ENCODE results near the gene TMTC1.
"Not testable (repeated sequence)": the region's sequence is repeated elsewhere in the genome, so short reads cannot be mapped to it uniquely, and the experiment has no call there.

Gene TMTC1

DNA sequence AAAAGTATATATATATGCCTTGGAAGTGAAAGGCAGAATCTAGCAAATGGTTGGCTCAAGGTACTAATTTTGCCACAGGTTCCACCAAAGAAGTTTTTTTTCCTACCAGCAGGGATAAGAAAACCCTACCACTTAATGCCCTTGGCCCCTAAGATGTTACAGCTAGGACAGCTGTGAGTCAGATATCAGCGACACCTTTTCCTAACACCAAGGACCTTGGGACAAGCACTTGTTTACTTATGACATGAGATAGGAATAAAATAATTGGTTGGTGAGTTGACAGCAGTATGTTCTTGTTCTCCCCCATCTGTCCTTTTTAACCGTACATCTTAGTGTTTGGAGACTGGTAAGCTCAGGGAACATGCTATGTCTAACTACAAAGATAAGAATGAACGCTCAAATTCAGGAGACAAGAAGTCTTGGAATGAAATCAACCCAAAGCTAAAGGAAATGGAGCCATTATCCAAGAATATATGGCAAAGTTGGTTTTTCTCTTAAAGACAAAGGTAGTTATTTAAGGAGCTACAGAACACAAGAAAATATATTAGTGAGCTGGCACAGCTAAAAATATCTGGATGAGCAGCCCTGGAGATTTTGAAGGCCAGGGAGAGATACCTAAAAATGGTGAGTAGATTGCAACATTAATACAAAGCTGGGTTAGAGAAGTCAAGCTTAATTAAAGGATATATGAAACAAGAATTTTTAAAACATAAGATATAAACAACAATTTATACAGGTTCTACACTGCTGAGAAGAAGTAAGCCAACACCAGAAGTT is 126.8 kb downstream of the TMTC1 start:
- no peak for DNase-seq

DNA sequence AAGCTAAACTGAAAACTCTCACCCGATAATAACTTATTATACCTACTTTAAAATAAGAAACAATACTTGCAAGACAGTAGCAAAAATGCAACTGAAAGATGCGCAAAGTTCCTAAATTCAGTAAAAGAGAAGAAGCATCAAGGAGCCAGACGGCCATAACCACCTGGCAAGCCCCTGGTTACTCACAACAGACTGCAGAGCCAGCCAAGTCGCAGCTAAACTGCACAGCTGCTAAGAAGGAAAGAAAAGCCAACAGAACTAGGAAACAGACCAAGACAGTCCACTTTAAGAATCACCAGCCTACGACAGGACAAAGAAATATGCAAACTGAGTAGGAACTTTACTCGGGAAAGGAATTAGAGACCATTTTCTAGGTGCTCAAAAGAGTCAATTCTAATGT is 127.9 kb downstream of the TMTC1 start:
- DNase-seq, result no peak

DNA sequence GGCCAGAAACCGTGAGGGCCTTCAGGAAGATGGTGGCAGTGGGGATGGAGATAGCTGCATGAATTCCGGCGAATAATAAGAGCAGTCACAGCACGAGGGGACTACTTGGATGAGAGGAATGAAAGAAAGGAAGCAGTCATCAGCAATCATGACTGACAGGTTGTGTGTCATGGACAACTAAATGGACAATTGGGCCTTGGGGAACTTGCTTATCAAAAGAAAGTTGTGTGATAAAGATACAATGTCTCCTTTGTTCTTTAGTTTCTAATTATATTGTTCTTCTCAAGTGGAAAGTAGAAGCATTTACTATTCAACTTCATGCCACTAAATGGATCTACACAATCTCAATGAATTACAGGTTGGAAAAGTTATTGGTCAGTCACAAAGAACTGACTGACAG is 130.5 kb downstream of the TMTC1 start:
- no peak for DNase-seq

DNA sequence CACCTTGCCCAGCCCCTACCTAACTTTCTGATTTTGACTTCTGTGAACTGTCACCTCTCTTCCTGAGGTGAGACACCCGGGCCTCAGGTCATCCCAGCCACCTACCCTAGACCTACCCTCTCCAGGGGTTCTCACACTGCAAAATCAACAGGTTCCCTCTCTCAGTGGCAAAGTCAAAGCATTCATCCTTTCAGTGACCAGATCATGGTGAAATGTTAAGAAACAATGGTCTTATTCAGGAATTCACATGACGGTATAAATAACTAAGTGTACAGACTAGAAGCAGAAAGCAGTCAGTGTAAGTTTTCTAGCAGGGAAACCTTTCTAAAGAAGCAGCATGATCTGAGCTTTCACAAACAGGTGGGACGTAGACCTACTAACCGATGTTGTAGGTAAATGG is 133.4 kb downstream of the TMTC1 start:
- DNase-seq, result no peak

DNA sequence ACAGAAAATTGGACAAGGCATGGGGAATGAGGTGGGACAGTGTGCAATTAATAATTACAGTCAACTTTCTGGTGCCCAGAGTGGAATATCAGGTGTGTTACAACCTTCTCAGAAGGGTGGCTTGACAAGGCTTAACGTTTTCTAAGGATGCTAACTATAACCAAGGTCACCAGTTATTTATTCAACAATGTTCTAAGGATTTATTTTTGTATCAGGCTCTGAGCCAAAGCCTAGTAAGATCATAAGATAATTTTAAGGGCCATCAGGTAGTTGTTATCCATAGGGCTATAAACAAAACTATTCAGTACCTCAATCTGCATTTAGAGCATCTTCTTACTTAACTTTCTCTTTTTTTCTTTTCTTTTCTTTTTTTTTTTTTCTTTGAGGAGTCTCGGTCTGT is 134.0 kb downstream of the TMTC1 start:
- no peak for DNase-seq

DNA sequence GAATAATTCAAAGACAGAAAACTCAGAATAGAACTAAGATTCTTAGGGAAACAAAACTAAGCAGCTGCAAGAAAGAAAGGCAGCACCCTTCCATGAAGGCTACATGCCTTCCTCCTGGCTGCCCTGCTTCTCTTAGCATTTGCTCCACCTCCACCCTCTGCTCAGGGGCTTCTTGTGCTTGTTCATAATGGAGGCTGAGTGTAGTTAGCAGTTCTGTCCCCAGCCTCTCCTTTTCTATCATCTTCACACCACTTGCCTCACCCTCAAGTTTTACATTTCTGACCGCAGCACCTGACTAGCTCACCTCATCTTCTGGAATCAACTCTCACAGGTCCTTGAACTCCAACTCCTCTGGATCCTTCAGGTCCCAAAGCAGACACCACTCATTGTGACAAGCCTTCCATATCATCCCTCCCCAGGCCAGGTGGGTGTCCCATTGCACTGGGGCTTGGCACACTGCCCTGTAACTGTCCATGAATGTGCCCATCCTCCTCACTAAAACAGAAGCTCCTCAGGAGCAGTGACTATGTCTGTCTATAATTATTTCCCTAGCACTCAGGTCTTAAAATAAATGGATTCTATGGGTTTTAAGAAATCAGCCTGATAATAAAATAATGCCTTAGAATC is 139.1 kb downstream of the TMTC1 start:
- no peak for DNase-seq

DNA sequence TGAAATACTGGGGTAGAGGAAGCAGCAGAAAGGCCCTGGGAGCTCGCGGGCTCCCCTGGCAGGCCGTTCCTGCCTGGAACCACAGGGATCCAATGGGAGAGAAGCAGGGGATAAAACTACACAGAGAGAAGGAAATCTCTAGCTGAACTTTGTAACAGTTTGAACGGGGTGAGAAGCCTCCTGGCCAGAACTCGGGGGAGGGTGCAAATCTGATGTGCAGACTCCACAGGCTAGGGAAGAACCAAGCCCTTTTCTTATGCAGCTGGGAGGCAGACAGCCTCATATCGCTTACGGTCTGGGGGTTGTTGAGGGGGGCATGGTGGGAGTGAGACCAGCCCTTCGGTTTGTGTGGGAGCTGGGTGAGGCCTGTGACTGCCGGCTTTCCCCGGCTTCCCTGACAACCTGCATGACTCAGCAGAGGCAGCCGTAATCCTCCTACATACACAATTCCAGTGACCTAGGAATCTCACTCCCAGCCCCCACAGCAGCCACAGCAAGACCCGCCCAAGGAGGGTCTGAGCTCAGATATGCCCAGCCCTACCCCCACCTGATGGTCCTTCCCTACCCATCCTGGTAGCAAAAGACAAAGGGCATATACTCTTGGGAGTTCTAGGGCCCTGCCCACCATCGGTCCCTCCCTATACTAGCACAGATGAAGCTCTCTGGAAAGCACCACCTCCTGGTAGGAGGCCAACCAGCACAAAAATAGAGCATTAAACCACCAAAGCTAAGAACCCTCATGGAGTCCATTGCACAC is 143.0 kb downstream of the TMTC1 start:
- DNase-seq, result no peak

DNA sequence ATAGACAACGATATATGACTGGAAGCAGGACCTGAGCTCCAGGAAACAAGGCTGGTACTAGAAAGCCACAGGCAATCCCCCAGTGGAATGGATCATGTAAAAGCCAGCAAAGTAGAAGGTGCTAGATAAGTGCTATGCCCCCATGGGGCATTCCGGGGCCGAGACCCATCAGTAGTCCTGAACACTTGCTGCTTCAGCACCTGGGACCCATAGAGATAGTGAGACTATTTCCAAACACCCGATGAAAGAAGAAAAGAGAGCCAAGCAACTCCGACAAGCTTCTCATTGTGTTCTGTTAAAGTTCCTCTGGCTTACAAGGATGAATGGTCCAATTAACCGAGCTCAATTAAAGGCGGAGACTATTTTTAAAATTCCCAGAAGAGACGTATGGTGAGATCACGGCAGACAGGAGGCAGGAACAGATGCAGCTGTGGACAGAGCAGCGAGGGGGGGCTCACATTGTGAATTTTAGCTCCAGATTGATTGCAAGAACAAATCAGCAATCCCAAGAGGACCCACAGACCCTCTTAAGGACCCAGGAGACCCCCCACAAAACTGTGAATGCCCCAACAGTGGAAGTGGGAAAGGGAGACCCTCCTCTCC is 143.7 kb downstream of the TMTC1 start:
- DNase-seq, result no peak

DNA sequence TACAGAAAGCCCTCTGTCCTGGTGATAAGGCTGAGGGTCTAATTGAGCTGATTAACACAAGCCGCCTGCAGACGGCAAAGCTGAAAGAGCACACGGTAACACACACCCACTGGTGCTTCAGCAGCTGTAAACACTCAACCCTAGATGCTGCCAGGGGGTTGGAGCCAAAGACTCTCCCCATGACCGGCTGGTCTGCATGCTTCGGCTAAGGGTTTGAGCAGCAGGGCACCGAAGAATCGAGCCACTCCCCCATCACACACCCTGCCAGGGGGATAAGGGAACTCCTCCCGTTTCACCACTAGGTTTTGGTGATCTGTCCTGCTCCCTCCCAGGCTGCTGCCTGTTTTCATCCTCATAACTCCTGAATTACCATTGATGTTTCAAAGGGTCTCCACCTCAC is 145.2 kb downstream of the TMTC1 start:
- DNase-seq, result no peak

DNA sequence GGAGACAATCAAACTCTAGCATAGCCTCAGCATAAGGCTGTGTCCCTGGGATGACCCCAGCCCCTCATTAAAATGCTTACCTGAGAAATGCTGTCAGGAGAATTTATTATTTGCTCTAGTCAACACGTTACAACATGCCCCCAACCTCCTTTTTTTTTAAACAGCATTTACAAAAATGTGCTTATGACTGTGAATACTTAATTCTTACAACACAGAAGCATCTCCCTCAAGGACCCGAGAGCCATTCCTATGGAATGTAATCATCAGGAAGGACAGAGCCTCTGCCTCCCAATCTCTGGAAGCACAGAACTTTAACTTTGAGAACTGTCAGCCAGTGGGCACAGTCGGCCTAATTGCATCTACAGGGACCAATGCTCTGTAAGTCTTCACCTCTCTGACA is 149.7 kb downstream of the TMTC1 start:
- DNase-seq, result no peak

DNA sequence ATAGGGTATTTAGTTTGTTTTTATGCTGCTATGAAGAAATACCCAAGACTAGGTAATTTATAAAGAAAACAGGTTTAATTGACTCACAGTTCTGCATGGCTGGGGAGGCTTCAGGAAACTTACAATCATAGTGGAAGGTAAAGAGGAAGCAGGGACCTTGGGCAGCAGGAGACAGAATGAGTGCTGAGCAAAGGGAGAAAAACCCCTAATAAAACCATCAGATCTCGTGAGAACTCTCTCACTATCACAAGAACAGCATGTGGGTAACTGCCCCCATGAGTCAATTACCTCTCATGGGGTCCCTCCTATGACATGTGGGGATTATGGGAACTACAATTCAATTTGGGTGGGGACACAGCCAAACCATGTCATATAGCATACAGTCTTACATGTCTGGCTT is 153.6 kb downstream of the TMTC1 start:
- not testable (repeated sequence) for DNase-seq

DNA sequence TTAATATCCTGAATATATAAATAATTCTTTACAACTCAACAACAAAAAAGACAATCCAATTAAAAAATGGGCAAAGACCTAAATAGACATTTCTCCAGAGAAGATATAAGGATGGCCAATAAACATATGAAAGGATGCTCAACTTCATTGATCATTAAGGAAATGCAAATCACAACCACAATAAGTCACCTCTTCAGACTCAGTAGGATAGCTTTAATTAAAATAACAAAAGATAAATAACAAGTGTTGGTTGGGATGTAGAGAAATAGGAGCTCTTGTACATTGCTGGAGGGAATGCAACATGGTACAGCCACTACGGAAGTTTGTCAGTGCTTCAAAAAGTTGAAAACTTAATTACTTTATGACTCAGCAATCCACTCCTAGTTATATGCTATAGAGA is 156.5 kb downstream of the TMTC1 start:
- DNase-seq, result no peak

DNA sequence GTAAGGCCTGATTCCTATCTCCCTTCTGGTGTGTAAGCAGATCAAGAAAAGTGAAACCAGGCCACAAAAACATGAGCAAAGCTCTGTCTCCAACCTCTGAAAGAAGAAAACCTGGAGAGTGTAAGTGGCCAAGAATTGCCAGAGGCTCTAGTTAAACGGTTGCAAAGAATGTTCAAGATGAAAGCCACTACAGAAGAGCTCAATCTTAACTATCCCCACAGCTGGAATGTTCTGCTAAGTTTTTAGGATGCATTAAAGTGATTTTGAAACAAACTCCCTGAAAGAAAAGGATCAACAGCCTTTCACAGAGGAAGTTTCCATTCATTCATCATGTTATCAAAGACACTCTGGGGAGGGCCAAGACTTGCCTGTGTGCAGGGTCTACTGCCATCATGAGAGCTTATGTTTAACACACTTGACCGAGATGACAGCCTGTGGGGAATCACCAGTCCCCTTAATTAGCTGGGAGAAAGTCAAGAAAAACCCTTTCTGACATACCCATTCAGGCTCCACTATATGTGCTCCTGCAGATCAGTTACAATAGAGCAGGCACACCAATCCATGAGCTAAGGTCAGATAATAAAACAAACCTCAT is 158.3 kb downstream of the TMTC1 start:
- no peak for DNase-seq

DNA sequence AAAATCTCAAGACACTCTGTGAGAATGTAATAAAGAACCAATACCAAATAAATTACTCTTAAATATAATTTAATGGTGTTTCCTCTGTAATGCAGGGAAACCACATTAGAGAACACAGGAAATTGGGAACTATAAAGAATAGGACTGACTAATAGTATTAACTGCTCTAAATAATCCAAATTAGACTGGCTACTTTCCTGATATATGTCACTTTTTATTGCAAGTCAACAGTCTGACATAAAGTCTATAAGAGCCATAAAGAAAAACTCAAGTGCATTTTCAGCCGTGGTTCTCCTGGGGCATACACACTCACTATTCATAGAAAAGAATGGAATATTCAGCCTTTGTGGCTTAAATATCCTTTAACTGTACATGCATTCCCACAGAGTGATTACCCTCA is 161.5 kb downstream of the TMTC1 start:
- no peak for DNase-seq

DNA sequence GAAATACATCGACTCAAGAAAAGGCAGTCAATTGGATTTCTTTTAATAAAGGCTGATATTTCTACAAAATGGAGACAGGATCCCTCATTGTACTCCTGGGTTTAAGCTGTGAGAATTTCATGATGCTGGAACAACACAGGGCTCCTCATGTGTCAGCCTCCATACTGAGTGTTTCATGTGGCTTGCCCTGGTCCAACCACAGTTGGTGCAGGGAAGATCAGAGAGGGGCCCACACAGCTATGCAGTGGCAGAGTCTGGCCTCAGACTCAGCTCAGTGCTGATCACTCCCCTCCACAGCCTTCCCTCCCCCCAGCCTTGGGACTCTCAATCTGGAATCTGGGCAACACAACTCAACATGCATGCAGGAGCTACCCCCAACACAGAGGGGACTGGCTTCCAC is 163.7 kb downstream of the TMTC1 start:
- DNase-seq, result no peak

DNA sequence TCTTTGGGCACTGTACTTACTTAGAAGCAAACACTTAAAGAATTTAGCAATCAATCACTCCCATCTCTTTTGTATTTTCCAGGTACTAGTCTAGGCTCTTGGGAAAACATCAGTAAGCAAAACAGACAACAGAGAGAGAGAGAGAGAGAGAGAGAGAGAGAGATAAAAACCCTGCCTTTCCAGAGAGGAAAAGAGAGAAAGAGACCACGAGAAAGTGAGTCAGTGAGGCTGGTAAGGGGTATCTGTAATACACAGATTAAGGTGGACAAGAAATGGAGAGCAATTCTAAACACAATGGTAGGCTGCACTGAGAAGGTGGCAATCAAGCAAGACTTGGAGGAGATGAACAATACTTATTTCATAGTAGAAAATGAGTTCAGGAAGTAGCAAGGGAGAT is 166.3 kb downstream of the TMTC1 start:
- DNase-seq, result no peak

DNA sequence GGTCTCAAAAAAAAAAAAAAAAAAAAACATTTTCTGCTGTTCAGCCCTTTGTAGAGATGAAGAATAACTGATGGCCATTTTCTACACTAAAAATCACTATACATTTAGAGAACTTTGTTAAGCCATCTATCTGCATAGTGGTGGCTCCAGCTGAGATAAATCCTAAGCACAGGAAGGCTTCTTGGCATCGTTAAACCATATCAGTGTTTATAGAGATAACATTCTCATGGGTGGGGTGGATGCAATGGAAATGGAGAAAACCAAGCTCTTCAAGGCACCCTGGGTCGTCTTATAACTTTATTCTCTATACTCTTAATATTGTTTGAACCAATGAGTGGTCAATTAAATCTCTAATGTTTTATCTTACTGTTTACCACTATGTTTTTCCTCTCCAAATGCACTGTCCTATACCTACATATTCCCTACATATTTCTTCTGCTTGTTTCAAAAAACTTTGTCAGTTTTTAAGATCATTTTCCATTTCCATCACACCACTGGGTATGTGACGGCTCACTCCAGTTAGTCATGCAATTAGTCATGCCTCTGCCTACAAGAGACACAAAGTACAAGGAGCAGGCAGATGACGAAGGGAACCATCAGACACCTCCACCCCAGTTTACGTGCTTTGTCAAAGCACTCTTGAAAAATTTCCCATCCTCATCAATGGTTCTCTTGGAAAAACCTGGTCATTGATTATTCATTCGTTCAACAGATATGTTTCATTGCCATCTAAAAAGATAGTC is 166.9 kb downstream of the TMTC1 start:
- no peak for DNase-seq

DNA sequence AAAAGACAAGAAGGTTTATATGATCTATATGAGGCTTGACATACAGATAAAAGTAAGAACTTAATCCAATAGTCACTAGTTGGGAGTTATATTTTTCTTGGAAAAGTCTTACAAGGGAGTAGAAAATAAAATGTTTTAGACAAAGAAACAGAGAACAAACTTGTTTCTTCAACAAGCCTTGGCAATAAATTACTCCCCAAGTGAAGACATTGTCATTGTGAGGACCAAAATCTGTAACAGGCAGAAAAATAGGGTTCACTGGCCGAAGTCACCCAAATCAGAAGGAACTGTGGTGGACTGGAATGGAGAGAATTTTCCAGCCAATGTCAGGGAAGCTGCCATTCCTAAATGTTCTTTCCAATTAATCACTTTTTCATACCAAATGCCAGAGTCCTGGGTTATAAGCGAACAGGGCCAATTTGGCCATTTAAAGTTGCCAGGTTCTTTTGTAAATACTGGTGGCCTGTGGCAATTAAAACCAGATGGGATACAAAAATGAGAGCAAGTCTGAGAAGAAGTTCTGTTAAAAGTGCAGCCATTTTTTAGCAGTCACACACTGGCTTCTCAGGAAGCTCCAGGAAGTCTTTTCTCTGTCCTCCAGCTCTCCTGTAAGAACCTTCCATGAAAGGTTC is 168.9 kb downstream of the TMTC1 start:
- no peak for DNase-seq

DNA sequence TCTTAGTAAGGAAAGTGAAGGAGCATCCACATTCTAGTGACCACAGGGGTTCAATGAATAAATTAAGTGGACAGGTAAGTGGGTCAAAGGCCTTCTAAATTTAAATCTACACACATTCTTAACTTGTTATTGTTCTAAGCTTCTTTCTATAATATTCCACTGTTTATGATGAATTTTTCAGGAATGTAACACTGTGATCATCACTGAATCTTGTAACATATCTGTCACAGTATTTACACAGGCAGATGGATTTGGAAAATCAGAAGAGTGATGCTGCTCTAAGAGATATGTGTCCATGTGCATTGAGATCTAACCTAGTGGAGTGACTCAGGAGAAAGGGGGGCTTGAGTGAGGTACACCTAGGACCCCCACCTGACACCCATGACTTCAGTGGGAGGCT is 170.8 kb downstream of the TMTC1 start:
- no peak for DNase-seq

DNA sequence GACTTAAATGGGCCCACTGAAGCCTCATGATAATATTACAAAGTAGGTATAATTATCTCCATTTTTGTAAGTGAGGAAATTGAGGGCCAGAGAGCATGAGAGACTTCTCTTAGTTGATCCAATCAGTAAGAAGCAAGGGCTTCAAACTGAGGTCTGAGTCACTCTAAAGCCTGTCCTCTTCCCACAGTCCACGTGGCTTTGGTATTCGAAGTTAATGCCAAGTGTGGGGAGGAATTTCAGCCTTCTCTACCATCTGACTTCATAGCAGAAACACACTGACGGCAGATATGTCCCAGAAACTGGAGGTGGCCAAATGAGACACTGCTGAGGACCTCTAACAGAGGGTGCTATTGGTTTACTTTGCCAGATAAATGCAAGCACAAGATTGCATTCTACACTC is 171.8 kb downstream of the TMTC1 start:
- no peak for DNase-seq

DNA sequence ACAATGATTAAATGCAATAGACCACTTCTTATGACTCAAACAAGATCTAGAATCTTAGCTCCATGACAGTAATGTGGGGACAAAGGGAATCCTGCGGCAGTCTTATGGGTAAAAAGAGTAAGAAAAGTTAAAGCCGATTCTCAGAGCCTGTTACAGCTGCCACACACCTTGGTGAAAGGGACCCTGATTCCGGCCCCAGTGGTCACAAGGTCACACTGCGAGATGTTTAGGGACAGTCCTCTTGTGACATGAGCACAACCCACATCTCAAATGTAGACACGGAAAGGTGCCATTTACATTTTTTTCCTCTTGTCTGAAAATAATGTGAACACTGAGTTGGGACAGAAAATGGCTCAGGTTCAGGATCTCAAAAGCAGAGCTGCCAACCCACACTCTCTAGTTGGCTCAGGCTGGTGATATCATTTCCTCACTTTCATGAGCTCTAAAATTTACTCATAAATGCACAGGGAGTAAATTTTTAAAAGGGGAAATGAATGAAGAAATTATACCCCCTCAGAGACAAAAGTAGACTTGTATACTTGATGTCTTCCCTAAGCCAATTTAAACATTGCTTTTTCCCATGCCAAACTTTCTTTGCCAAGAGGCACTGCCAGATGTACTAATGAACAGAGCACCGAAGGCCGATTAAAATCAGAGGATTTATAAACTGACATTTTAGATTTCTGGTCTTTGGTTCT is 173.1 kb downstream of the TMTC1 start:
- no peak for DNase-seq
